ENCODE data around the gene KRTAP1-1.
"Not testable (repeated sequence)": the region's sequence is repeated elsewhere in the genome, so short reads cannot be mapped to it uniquely, and the experiment has no call there.

KRTAP1-1 gene

GRCh38 chr17:41054556-41054955 lies 13.3 kb upstream of the KRTAP1-1 start:
- DNase-seq: not testable (repeated sequence)

- no peak for DNase-seq
These were observed 12.8 kb upstream of the KRTAP1-1 start for GRCh38 chr17:41054025-41054424.

- DNase-seq: no peak
These were observed 11.3 kb upstream of the KRTAP1-1 start for GRCh38 chr17:41052566-41052965.

GRCh38 chr17:41049110-41049509 lies 7.9 kb upstream of the KRTAP1-1 start:
- no peak for DNase-seq

GRCh38 chr17:41048441-41048840 lies 7.2 kb upstream of the KRTAP1-1 start:
- no peak for DNase-seq

GRCh38 chr17:41046735-41047465 lies 5.7 kb upstream of the KRTAP1-1 start, which contains the start of gene KRTAP2-1:
Gene KRTAP2-1 (minus strand): TSS chr17:41047316. CDS start chr17:41047267, 49 bp downstream.
- not testable (repeated sequence) for DNase-seq

GRCh38 chr17:41042953-41043352 lies 1.7 kb upstream of the KRTAP1-1 start:
- DNase-seq: no peak

- no peak for DNase-seq
These were observed 3.3 kb downstream of the KRTAP1-1 start for GRCh38 chr17:41037853-41038350.

GRCh38 chr17:41034346-41034935 lies 6.8 kb downstream of the KRTAP1-1 start, which contains the start of gene KRTAP1-3:
Gene KRTAP1-3 (minus strand): TSS chr17:41034874. CDS start chr17:41034821, 53 bp downstream.
- not testable (repeated sequence) for DNase-seq

GRCh38 chr17:41029633-41030245 lies 11.5 kb downstream of the KRTAP1-1 start, which contains the start of gene KRTAP1-4:
Gene KRTAP1-4 (minus strand): TSS chr17:41030195. CDS start chr17:41030078, 117 bp downstream.
- no peak for DNase-seq

GRCh38 chr17:41026715-41027471 lies 14.4 kb downstream of the KRTAP1-1 start, which contains the start of gene KRTAP1-5:
Gene KRTAP1-5 (minus strand): TSS chr17:41027208. CDS start chr17:41027155, 53 bp downstream.
- no peak for DNase-seq

- DNase-seq: no peak
These were observed 16.6 kb downstream of the KRTAP1-1 start for GRCh38 chr17:41024697-41025096.

GRCh38 chr17:41020336-41020735 lies 20.9 kb downstream of the KRTAP1-1 start:
- no peak for DNase-seq

GRCh38 chr17:41019415-41019814 lies 21.8 kb downstream of the KRTAP1-1 start:
- no peak for DNase-seq

- no peak for DNase-seq
These were observed 22.7 kb downstream of the KRTAP1-1 start for GRCh38 chr17:41018541-41018940.

- DNase-seq: no peak
These were observed 24.6 kb downstream of the KRTAP1-1 start for GRCh38 chr17:41016578-41017215.

- DNase-seq: no peak
These were observed 25.8 kb downstream of the KRTAP1-1 start for GRCh38 chr17:41015454-41015853.

- DNase-seq: no peak
These were observed 27.6 kb downstream of the KRTAP1-1 start for GRCh38 chr17:41013606-41014005.

GRCh38 chr17:41013181-41013580 lies 28.1 kb downstream of the KRTAP1-1 start:
- no peak for DNase-seq

- no peak for DNase-seq
These were observed 28.7 kb downstream of the KRTAP1-1 start for GRCh38 chr17:41012326-41013120.

- DNase-seq: no peak
These were observed 30.8 kb downstream of the KRTAP1-1 start for GRCh38 chr17:41010441-41010840.
